ENCODE results near the gene KCNK4.
A peak's percentile ranks its signal among the peaks of the same experiment; 100 is the strongest.
"Not testable (repeated sequence)": the region's sequence is repeated elsewhere in the genome, so short reads cannot be mapped to it uniquely, and the experiment has no call there.

KCNK4 gene

GRCh38 chr11:64291262-64291751, at the start of gene KCNK4:
TSS of gene KCNK4 (plus strand) at chr11:64291302. CDS start at chr11:64293019, 1,717 bp downstream.
- FAIRE-seq: no peak
- DNase-seq (ENCODE audit: low spot score): no peak

- DNase-seq (ENCODE audit: low spot score): peak; percentile 95
- FAIRE-seq: peak; percentile 72
These were observed 49.4 kb upstream of the KCNK4 start for GRCh38 chr11:64241491-64242374.

GRCh38 chr11:64243236-64243854, 47.8 kb upstream of the KCNK4 start:
- FAIRE-seq: no peak
- DNase-seq (ENCODE audit: low spot score): no peak

- DNase-seq (ENCODE audit: low spot score) (no peak), FAIRE-seq (no peak)
These were observed 47.0 kb upstream of the KCNK4 start for GRCh38 chr11:64244107-64244506.

- no peak for FAIRE-seq
These were observed 46.1 kb upstream of the KCNK4 start for GRCh38 chr11:64244966-64245365.

GRCh38 chr11:64245401-64245796, 45.7 kb upstream of the KCNK4 start:
- DNase-seq (ENCODE audit: low spot score): no peak
- no peak for FAIRE-seq

More at GRCh38 chr11:64244966-64245365, 46.1 kb upstream of the KCNK4 start:
- no peak for DNase-seq (ENCODE audit: low spot score)

GRCh38 chr11:64245797-64246620, 45.1 kb upstream of the KCNK4 start:
- DNase-seq (ENCODE audit: low spot score): peak; percentile 89
- no peak for FAIRE-seq

GRCh38 chr11:64246621-64246870, 44.6 kb upstream of the KCNK4 start:
- not testable (repeated sequence) for DNase-seq (ENCODE audit: low spot score)

GRCh38 chr11:64246871-64247728, 44.0 kb upstream of the KCNK4 start, which contains the start of gene PPP1R14B:
TSS of gene PPP1R14B (minus strand) at chr11:64246943. CDS start at chr11:64246673, 270 bp downstream.
- DNase-seq (ENCODE audit: low spot score) (peak; percentile 56), FAIRE-seq (no peak)

More at GRCh38 chr11:64246621-64246870, 44.6 kb upstream of the KCNK4 start:
- not testable (repeated sequence) for FAIRE-seq

GRCh38 chr11:64247729-64248531, 43.2 kb upstream of the KCNK4 start:
- no peak for FAIRE-seq
- no peak for DNase-seq (ENCODE audit: low spot score)

GRCh38 chr11:64248578-64248977, 42.5 kb upstream of the KCNK4 start:
- FAIRE-seq (no peak), DNase-seq (ENCODE audit: low spot score) (no peak)

- DNase-seq (ENCODE audit: low spot score) (no peak), FAIRE-seq (no peak)
These were observed 42.1 kb upstream of the KCNK4 start for GRCh38 chr11:64249038-64249437.

GRCh38 chr11:64249563-64250414, 41.3 kb upstream of the KCNK4 start:
- FAIRE-seq (no peak), DNase-seq (ENCODE audit: low spot score) (no peak)

GRCh38 chr11:64250415-64251015, 40.6 kb upstream of the KCNK4 start:
- no peak for DNase-seq (ENCODE audit: low spot score)
- no peak for FAIRE-seq

- no peak for FAIRE-seq
- DNase-seq (ENCODE audit: low spot score): no peak
These were observed 39.9 kb upstream of the KCNK4 start, which contains the start of gene PLCB3 for GRCh38 chr11:64251016-64251752. TSS of gene PLCB3 (plus strand) at chr11:64251530. CDS start at chr11:64251650, 120 bp downstream.

- no peak for DNase-seq (ENCODE audit: low spot score)
- no peak for FAIRE-seq
These were observed 39.4 kb upstream of the KCNK4 start for GRCh38 chr11:64251753-64252002.

GRCh38 chr11:64252003-64252872, 38.9 kb upstream of the KCNK4 start:
- DNase-seq (ENCODE audit: low spot score): peak; percentile 19
- no peak for FAIRE-seq

Data from RCC 7860 (cell line).